ENCODE measurements around the gene PTX4. TPM values are rescaled to one million over a fixed set of nuclear protein-coding genes. Genes with fewer than 3 reads are reported as not detected.

The PTX4 gene
- total RNA-seq, 1 experiment from 2014 or later: 0.22 TPM

- Histone ChIP-seq H3K9me3 (ENCODE audit: low read length) (no peaks in the 10 kb centered on the region), H3K9me2 (replicated peaks; ENCODE audit: low read length) (no peaks in the 10 kb centered on the region), H3K4me3 (ENCODE audit: low read length) (no peak overlapping the region), H2AFZ (ENCODE audit: low read length) (no peak overlapping the region), H3K79me2 (ENCODE audit: low read length) (no peaks in the 10 kb centered on the region), H4K20me1 (ENCODE audit: low read length) (no peaks in the 10 kb centered on the region), H3K36me3 (ENCODE audit: low read depth, low read length) (no peaks in the 10 kb centered on the region), H3K4me2 (ENCODE audit: low read length) (no peak overlapping the region), H3K27me3 (ENCODE audit: low read length) (no peaks in the 10 kb centered on the region), H3K27ac (ENCODE audit: low read length) (no peak overlapping the region), H3F3A (ENCODE audit: low read length, unreplicated experiment) (no peaks in the 10 kb centered on the region), H3K9ac (ENCODE audit: low read length) (no peak overlapping the region), H3K4me1 (ENCODE audit: insufficient read depth, low read length) (no peaks in the 10 kb centered on the region)
- TF ChIP-seq CTCF (conservative IDR thresholded peaks at IDR 0.05; ENCODE audit: low read depth, low read length) (no peak), EZH2 (IDR thresholded peaks at IDR 0.05; ENCODE audit: low read length, unreplicated experiment) (no peak), EZH2phosphoT487 (IDR thresholded peaks at IDR 0.05; ENCODE audit: borderline replicate concordance, low read length) (no peak)
- DNase-seq (no peak), ATAC-seq (no peak)
- intact Hi-C loops (cut with micrococcal nuclease): no loop called here
- ChIA-PET POLR2A (ENCODE audit: unreplicated experiment) (no interaction called here), CTCF (no interaction called here)
- BruUV-seq (replicated peaks): no TSS peak
Observed at GRCh38 chr16:1525871-1526607, 37.3 kb upstream of the PTX4 start.

DNA sequence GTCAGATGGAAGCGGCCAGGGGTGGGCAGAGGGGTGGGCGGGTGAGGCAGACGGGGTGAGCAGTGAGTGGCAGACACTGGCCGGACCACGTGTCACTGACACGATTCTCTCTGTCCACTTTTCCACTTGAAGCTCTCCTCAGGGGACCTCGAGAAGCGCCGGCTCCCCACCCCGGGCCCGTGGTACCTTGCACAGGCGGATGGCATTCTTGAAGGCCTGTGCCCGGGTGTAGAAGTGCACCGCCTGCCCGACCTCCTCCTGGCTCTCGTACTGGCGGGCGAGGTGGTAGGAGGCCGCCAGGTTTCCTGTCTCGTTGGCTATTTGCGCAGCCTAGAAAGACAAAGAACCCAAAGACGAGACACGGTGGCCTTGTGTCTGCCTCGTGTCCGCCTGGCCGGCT is 35.6 kb upstream of the PTX4 start:
- BruUV-seq (replicated peaks): no TSS peak
- Histone ChIP-seq H3K79me2 (ENCODE audit: low read length) (no peaks in the 10 kb centered on the region), H3K36me3 (ENCODE audit: low read depth, low read length) (no peaks in the 10 kb centered on the region), H3K4me3 (ENCODE audit: low read length) (no peak overlapping the region), H3K4me1 (ENCODE audit: insufficient read depth, low read length) (no peaks in the 10 kb centered on the region), H4K20me1 (ENCODE audit: low read length) (no peaks in the 10 kb centered on the region), H3K9ac (ENCODE audit: low read length) (no peak overlapping the region), H3K4me2 (ENCODE audit: low read length) (no peak overlapping the region), H3K9me3 (ENCODE audit: low read length) (no peaks in the 10 kb centered on the region), H3F3A (ENCODE audit: low read length, unreplicated experiment) (no peaks in the 10 kb centered on the region), H3K9me2 (replicated peaks; ENCODE audit: low read length) (no peaks in the 10 kb centered on the region), H3K27ac (ENCODE audit: low read length) (no peak overlapping the region), H2AFZ (ENCODE audit: low read length) (no peak overlapping the region), H3K27me3 (ENCODE audit: low read length) (no peaks in the 10 kb centered on the region)
- DNase-seq (no peak), ATAC-seq (no peak)
- intact Hi-C loops (cut with micrococcal nuclease): no loop called here
- TF ChIP-seq EZH2phosphoT487 (IDR thresholded peaks at IDR 0.05; ENCODE audit: borderline replicate concordance, low read length): no peak
- TF ChIP-seq EZH2 (IDR thresholded peaks at IDR 0.05; ENCODE audit: low read length, unreplicated experiment): no peak
- no peak for TF ChIP-seq CTCF (conservative IDR thresholded peaks at IDR 0.05; ENCODE audit: low read depth, low read length)
- POLR2A ChIA-PET (ENCODE audit: unreplicated experiment): no interaction called here
- CTCF ChIA-PET: no interaction called here

GRCh38 chr16:1523581-1524245 is 35.0 kb upstream of the PTX4 start:
- DNase-seq: no peak
- no peaks in the 10 kb centered on the region for H3K79me2 ChIP-seq (ENCODE audit: low read length)
- H3K4me3 ChIP-seq (ENCODE audit: low read length): no peak overlapping the region
- intact Hi-C loops (cut with micrococcal nuclease): no loop called here
- H2AFZ ChIP-seq (ENCODE audit: low read length): no peak overlapping the region
- BruUV-seq (replicated peaks): no TSS peak
- H4K20me1 ChIP-seq (ENCODE audit: low read length): no peaks in the 10 kb centered on the region
- ChIA-PET CTCF (no interaction called here), POLR2A (ENCODE audit: unreplicated experiment) (no interaction called here)
- H3K9me2 ChIP-seq (replicated peaks; ENCODE audit: low read length): no peaks in the 10 kb centered on the region
- no peak for ATAC-seq
- no peak overlapping the region for H3K9ac ChIP-seq (ENCODE audit: low read length)
- no peak overlapping the region for H3K27ac ChIP-seq (ENCODE audit: low read length)
- no peaks in the 10 kb centered on the region for H3K4me1 ChIP-seq (ENCODE audit: insufficient read depth, low read length)
- H3F3A ChIP-seq (ENCODE audit: low read length, unreplicated experiment): no peaks in the 10 kb centered on the region
- no peaks in the 10 kb centered on the region for H3K36me3 ChIP-seq (ENCODE audit: low read depth, low read length)
- no peak for TF ChIP-seq CTCF (conservative IDR thresholded peaks at IDR 0.05; ENCODE audit: low read depth, low read length)
- no peak overlapping the region for H3K4me2 ChIP-seq (ENCODE audit: low read length)
- H3K27me3 ChIP-seq (ENCODE audit: low read length): no peaks in the 10 kb centered on the region
- H3K9me3 ChIP-seq (ENCODE audit: low read length): no peaks in the 10 kb centered on the region

Measured in PC-3 (cell line).